DND-41 (cell line): ENCODE measurements around the gene HELZ2.

Experiments used
- CTCF ChIP-seq: IDR thresholded peaks from 2 replicates; pipeline ENCODE4 v1.5.1; 2012; ENCODE audit warnings: borderline replicate concordance, low read length, moderate library complexity, mild to moderate bottlenecking; ENCODE audit not compliant: poor library complexity, severe bottlenecking; ENCODE audit errors: extremely low read depth
- EZH2 ChIP-seq: IDR thresholded peaks from 3 replicates; pipeline ENCODE4 v1.6.1; 2012; ENCODE audit warnings: borderline replicate concordance, low read depth, mild to moderate bottlenecking, moderate library complexity, low read length, inconsistent platforms; ENCODE audit not compliant: severe bottlenecking

- TF ChIP-seq CTCF (no peak), EZH2 (no peak)
These were observed 23.0 kb downstream of the HELZ2 start for GRCh38 chr20:63551068-63551467.
